Mucosa of rectum (tissue), 2 donors: ENCODE measurements around the gene LRCH1.

Source experiments
- H3K27ac ChIP-seq, 2 donors: one replicate each; pipeline ENCODE4 v1.7.0; 2013; ENCODE audit warnings: inconsistent platforms in 2 of 2, low read depth in 2 of 2, low read length in 2 of 2
- H3K27me3 ChIP-seq, 2 donors: one replicate each; pipeline ENCODE4 v1.7.0; 2013; ENCODE audit warnings: low read length in 2 of 2; ENCODE audit not compliant: control insufficient read depth in 2 of 2, insufficient read depth in 2 of 2
- H3K36me3 ChIP-seq, 2 donors: one replicate each; pipeline ENCODE4 v1.7.0; 2013; ENCODE audit warnings: low read length in 2 of 2; ENCODE audit not compliant: control insufficient read depth in 2 of 2, insufficient read depth in 2 of 2
- H3K4me1 ChIP-seq, 2 donors: one replicate each; pipeline ENCODE4 v1.7.0; 2013; ENCODE audit warnings: low read length in 2 of 2, mild to moderate bottlenecking in 1 of 2; ENCODE audit not compliant: control insufficient read depth in 2 of 2, insufficient read depth in 2 of 2
- H3K4me3 ChIP-seq, 2 donors: one replicate each; pipeline ENCODE4 v1.7.0; 2013; ENCODE audit warnings: low read length in 2 of 2
- H3K9ac ChIP-seq, 2 donors: one replicate each; pipeline ENCODE4 v1.7.0; 2013; ENCODE audit warnings: low read length in 2 of 2, low read depth in 1 of 2, mild to moderate bottlenecking in 1 of 2
- H3K9me3 ChIP-seq, 2 donors: one replicate each; pipeline ENCODE4 v1.7.0; 2013; ENCODE audit warnings: low read length in 2 of 2; ENCODE audit not compliant: control insufficient read depth in 2 of 2
- donor health status: healthy.
- donor health status: Normal muscosa, but diverticular disease.

LRCH1 gene

DNA sequence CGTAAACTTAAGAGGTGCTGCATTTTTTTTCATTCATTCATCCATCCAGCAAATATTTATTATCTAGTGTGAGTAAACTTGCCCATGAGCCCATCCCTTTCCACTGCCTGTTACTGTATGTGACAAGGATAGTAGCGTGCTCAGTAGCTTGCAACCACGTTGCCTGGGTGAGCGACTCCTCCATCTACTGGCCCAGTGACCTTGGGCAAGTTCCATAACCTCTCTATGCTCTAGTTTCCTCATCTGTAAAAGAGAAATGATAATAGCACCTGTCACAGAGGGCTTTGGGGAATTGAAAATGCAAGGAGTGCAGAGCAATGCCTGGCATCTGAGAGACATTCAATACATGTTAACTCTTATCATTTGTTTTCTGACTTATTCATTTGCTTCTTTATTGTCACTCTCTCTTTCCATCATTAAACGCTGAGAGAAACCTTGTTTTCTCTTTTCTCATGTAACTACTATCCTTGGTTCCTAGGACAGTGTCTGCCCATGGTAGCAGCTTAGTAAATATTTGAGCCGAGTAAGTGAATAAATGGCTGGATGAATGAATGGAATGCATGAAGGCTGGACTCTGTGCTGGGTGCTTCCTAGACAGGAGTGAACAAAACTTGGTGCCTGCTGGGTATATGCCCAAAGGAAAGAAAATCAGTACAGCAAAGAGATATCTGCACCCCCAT is 19.9 kb downstream of the LRCH1 start:
- Histone ChIP-seq H3K27ac (no peak overlapping the region), H3K36me3 (no peaks in the 10 kb centered on the region), H3K27me3 (no peaks in the 10 kb centered on the region), H3K9me3 (no peaks in the 10 kb centered on the region), H3K4me1 (peaks cover 6 to 10% of the 10 kb centered on the region in 2 donors), H3K9ac (no peak overlapping the region), H3K4me3 (no peak overlapping the region)

DNA sequence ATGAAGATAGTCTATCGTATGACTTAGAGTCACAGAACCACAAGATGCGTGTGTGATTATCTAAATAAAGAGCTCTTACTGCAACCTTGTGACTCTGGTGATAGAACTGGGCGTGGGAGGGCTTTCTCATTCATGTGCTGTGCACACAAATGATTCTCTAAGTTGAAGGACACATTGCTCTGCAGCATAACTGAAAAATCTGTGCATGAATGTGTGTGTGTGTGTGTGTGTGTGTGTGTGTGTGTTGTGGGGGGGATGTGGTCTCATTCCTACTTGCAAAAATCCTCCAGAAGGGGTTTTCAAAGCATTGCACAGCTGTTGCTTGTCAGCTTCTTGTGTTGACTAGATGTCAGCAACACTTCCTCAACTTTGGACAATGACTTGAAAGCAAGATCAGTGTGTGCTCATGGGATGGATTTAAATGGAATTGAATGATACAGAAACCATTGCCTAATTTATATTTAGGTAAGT is 22.4 kb downstream of the LRCH1 start:
- Histone ChIP-seq H3K4me3 (no peak overlapping the region), H3K27ac (no peak overlapping the region), H3K27me3 (no peaks in the 10 kb centered on the region), H3K9ac (no peak overlapping the region), H3K4me1 (peaks cover 10 to 13% of the 10 kb centered on the region in 2 donors), H3K9me3 (no peaks in the 10 kb centered on the region), H3K36me3 (no peaks in the 10 kb centered on the region)

DNA sequence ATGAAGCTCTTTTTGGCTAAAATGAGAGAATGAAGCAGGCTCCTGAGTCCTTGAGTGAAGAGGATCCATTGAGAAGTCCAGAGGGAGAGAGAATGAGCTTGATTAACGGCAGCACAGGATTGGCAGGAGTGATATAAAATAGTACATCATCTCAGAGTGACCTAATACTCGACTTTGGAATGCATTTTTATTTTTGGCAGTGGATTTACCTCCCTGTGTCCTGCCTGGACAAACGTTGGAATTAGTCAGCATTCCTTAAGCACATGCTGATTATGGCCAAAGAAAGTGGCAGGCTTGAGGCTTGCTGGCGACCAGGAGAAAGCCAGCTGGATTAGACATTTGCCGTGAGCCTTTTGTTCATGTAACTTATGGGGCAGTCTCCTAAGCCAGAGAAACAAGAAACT is 22.9 kb downstream of the LRCH1 start:
- Histone ChIP-seq H3K9me3 (no peaks in the 10 kb centered on the region), H3K27ac (no peak overlapping the region)

DNA sequence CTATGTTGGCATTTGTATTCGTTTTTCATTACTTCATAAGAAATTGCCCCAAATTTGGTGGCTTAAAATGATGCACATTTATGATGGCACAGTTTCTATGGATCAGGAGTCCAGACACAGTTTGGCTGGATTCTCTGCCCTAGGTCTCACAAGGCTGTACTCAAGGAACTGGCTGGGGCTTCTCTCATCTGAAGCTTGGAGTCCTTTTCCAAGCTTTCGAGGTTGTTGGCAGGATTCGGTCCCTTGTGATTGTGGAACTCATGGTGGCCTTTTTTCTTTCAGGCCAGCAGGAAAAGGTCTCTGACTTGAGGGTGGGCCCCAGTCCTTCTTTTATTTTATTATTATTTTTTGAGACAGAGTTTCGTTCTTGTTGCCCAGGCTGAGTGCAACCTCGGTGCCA is 23.8 kb downstream of the LRCH1 start:
- no peaks in the 10 kb centered on the region for H3K36me3 ChIP-seq
- H3K9ac ChIP-seq: no peak overlapping the region
- no peaks in the 10 kb centered on the region for H3K9me3 ChIP-seq
- H3K4me3 ChIP-seq: no peak overlapping the region
- peaks cover 9 to 10% of the 10 kb centered on the region in 2 donors for H3K4me1 ChIP-seq
- H3K27me3 ChIP-seq: no peaks in the 10 kb centered on the region
- H3K27ac ChIP-seq: no peak overlapping the region

More for the DNA sequence above, 22.9 kb downstream of the LRCH1 start:
- peaks cover 10 to 13% of the 10 kb centered on the region in 2 donors for H3K4me1 ChIP-seq
- H3K27me3 ChIP-seq: no peaks in the 10 kb centered on the region
- H3K9ac ChIP-seq: no peak overlapping the region
- no peaks in the 10 kb centered on the region for H3K36me3 ChIP-seq
- no peak overlapping the region for H3K4me3 ChIP-seq

DNA sequence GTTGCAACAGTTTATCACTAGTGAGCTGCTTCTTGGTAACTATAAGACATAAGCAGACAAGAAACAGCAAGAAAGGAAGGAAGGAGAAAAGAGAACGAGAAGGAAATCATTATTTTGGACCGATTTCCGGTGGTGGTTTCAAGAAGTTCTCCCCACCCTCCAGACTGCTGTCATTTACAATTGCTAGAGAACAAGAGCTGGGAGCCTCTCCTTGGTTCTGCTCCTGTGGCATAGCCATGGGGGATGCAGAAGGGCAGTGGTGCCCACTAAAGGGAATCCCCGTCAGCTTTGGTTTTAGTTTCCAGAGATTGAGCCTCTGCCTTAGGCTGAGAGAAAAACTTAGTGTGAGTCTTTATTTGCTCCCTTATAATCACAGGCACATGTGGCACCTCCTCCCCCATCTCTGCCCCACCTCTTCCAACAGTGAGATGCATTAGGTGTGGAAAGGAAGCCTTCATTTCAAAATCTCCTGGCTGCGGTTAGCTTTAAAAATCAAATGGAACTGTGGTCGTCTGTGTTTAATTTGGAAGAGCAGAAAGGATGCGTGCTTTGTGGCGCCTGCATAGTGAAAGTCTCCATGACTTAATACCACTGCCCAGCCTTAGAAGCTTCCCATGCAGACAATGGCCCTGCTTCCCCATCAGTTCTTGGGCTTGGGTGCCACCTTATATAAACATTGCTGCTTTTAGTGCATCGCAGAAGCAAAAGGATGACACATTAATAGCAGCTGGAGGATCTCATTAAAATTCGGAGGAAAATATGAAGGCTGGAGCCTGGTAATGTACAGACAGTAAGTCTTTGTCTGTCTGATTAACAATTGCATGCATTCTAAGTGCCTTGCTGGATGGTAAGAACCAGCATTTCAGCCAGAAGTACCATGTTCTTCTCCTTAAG is 25.0 kb downstream of the LRCH1 start:
- H3K27ac ChIP-seq: no peak overlapping the region
- H3K4me1 ChIP-seq: peaks cover 6 to 13% of the 10 kb centered on the region in 2 donors
- H3K27me3 ChIP-seq: no peaks in the 10 kb centered on the region
- H3K9me3 ChIP-seq: no peaks in the 10 kb centered on the region
- peak overlapping the region in 1 of 2 donors; percentile 28 for H3K4me3 ChIP-seq
- no peaks in the 10 kb centered on the region for H3K36me3 ChIP-seq
- H3K9ac ChIP-seq: no peak overlapping the region

DNA sequence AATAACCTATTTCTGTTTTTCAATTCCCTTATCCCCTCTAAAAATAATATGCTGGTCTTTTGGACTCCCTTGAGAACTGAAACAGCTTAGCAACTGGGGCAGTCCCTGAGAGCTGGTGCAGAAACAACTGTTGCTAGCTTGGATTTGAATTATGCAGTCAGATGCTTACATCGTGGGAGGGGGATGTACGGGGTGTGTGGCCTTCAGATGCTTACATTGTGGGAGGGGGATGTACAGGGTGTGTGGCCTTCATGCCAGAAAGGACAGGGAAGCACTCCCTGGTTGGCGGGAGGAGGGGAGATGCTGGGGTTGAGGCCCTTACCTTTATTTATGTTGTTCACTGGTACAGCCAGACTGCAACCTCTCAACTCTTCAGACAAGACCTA is 25.6 kb downstream of the LRCH1 start:
- Histone ChIP-seq H3K27ac (no peak overlapping the region), H3K4me3 (no peak overlapping the region), H3K9me3 (no peaks in the 10 kb centered on the region), H3K27me3 (no peaks in the 10 kb centered on the region), H3K36me3 (no peaks in the 10 kb centered on the region), H3K4me1 (peaks cover 6 to 17% of the 10 kb centered on the region in 2 donors), H3K9ac (no peak overlapping the region)

DNA sequence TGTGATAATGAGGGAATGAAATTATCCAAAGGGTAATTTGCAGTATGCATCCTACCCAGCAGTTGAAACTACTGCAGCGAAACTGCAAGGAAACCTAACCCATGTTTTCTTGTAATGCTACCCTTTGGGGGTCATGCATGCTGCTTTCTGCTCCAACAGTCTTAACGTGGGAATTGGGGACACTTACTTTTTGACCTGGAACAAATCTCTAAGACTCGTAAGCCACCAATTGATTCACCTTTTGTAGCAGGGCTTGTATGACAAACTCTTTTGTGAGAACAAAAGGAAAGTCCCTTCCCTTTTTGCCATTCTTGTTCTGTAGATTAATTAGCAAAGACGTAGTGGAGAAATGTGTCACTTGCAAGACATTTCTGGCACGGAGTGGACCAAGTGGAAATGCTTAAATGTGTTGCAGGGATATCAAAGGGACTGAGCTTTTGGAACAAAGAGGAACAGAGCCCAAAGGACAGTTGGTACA is 27.4 kb downstream of the LRCH1 start:
- Histone ChIP-seq H3K4me1 (peaks cover 11 to 13% of the 10 kb centered on the region in 2 donors), H3K9ac (no peak overlapping the region), H3K27ac (no peak overlapping the region), H3K36me3 (no peaks in the 10 kb centered on the region), H3K27me3 (no peaks in the 10 kb centered on the region), H3K9me3 (no peaks in the 10 kb centered on the region), H3K4me3 (no peak overlapping the region)

DNA sequence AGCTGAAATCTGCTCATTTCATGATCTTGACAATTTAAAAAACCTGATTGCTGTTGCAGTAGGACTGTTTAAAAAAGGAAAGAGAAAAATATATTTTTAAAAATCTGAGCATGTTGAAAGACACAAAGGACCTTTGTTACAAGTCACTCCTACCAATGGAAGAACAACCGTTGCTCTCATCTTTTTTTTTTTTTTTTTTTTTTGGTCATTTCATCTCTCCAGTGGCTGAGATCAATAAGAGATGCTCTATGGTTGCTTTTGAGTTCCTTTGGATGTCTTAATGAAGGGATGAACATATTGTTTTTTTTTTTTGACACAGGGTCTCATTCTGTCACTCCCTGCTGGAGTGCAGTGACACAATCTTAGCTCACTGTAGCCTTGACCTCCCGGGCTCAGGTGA is 29.2 kb downstream of the LRCH1 start:
- Histone ChIP-seq H3K4me3 (no peak overlapping the region), H3K4me1 (peaks cover 12 to 13% of the 10 kb centered on the region in 2 donors), H3K9me3 (no peaks in the 10 kb centered on the region), H3K36me3 (no peaks in the 10 kb centered on the region), H3K27me3 (no peaks in the 10 kb centered on the region), H3K27ac (no peak overlapping the region), H3K9ac (no peak overlapping the region)

DNA sequence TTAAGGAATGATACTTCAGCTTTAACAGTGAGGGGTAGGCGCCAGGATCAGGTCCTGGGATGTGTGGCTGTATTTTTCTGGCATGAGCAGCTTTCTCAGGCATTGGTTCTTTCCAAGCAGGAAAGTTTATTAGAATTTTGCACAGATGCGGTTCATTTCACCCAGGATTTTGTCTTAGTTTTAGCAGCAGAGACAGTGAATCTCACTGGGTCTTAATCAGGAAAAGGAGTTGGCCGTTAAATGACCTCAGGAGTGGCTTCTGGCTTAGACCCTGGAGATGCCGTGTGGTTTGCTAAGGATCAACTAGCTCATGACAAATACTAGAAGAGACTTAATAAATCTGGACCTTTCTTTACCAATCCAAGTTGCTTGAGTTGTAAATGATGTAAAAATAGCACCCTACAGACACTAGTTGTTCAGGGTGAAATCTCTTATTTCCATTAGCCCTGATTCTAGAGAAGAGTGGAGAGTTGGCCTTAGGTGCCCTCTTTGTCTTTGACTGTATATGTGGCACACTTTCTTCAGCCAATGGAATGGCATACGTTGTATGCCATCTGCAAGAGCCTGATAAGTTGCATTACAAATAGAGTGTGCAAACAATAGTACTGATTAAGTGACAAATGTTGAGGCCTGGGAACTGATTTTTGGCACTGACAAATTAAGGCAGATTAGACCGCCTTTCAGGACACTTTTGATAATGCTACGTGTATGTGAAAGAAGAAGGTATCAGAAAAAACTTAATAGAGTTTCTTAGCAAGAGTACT is 34.0 kb downstream of the LRCH1 start:
- peaks cover 14% of the 10 kb centered on the region in 2 donors for H3K4me1 ChIP-seq
- H3K36me3 ChIP-seq: no peaks in the 10 kb centered on the region
- no peaks in the 10 kb centered on the region for H3K9me3 ChIP-seq
- no peak overlapping the region for H3K9ac ChIP-seq
- H3K4me3 ChIP-seq: no peak overlapping the region
- H3K27ac ChIP-seq: no peak overlapping the region
- no peaks in the 10 kb centered on the region for H3K27me3 ChIP-seq
